ENCODE data around the gene DNAJB8.

- TF ChIP-seq FOSL2 (IDR thresholded peaks at IDR 0.05) (no peak), FOSL2 (CRISPR knock-in tag; IDR thresholded peaks at IDR 0.05) (no peak), MAX (IDR thresholded peaks at IDR 0.05) (no peak), CTCF (IDR thresholded peaks at IDR 0.05) (no peak), EP300 (IDR thresholded peaks at IDR 0.05) (no peak), JUNB (IDR thresholded peaks at IDR 0.05) (no peak), POLR2A (IDR thresholded peaks at IDR 0.05; ENCODE audit: low read length) (no peak), ZNF302 (CRISPR knock-in tag; IDR thresholded peaks at IDR 0.05) (no peak), REST (IDR thresholded peaks at IDR 0.05) (no peak), HDAC2 (IDR thresholded peaks at IDR 0.05) (no peak), BCL3 (IDR thresholded peaks at IDR 0.05) (no peak), MAZ (IDR thresholded peaks at IDR 0.05; ENCODE audit: borderline replicate concordance, low read depth, low read length) (no peak), POLR2AphosphoS2 (conservative IDR thresholded peaks at IDR 0.05; ENCODE audit: low read length) (no peak)
Observed at GRCh38 chr3:128430301-128430700, 36.4 kb downstream of the DNAJB8 start.

Data from A549 (cell line).